HepG2 (cell line): ENCODE results near the gene TOP2B. TPM values are rescaled to one million over a fixed set of nuclear protein-coding genes. Genes with fewer than 3 reads are reported as not detected.

ENCODE experiments used
- ATAC-seq: fragments of 200-7000 bp; cut with Tn5 transposase; 3 replicates; pipeline ENCODE4 v1.9.1; 2020; ENCODE audit warnings: mild to moderate bottlenecking, moderate library complexity
- BruUV-seq: library from RNA; stranded (reverse); fragments of 400-500 nt; replicated peaks from 2 replicates; lab custom pipeline; 2021; lab: Mats Ljungman, UMichigan
- CTCF ChIA-PET: fragments of 300-600 bp; formaldehyde crosslinking; extraction: SDS; loops from one replicate; lab custom pipeline; 2021; ENCODE audit warnings: low total read pairs, inconsistent platforms, low intra/inter-chr PET ratio; lab: Yijun Ruan, JAX
- POLR2A ChIA-PET: fragments of 350-600 bp; sonication (Branson Sonifier 250); formaldehyde crosslinking; loops from one replicate; lab custom pipeline; 2020; ENCODE audit warnings: antibody characterized with exemption, inconsistent platforms; lab: Yijun Ruan, JAX
- DNase-seq: peaks from one replicate; pipeline ENCODE4 v3.0.0-alpha.2; 2015; ENCODE audit warnings: low spot score
- FAIRE-seq: peaks from 3 replicates; lab custom pipeline; 2011; peaks lifted over from hg19 to GRCh38; lab: Jason Lieb, UNC
- H2AFZ ChIP-seq: one replicate; pipeline ENCODE4 v1.6.1; 2011; ENCODE audit warnings: low read length, inconsistent platforms
- H3K27ac ChIP-seq: fragments of 300-600 bp; 3 replicates; pipeline ENCODE4 v1.8.0; 2011; ENCODE audit warnings: mixed run types, mild to moderate bottlenecking, mixed read lengths, low read length, inconsistent platforms; ENCODE audit not compliant: insufficient read depth; ENCODE audit errors: extremely low read length
- H3K27me3 ChIP-seq, 2 experiments: fragments of 200-600 bp in 1 of 2; 2 replicates in 1 of 2; 3 replicates in 1 of 2; pipeline versions ENCODE4 v1.6.0 to v1.8.0; 2011; ENCODE audit warnings: low read length in 2 of 2, mild to moderate bottlenecking in 2 of 2, moderate library complexity in 2 of 2, inconsistent platforms in 1 of 2; ENCODE audit not compliant: insufficient read depth in 2 of 2, control insufficient read depth in 1 of 2
- H3K36me3 ChIP-seq, 2 experiments: fragments of 200-600 bp in 1 of 2; replicated peaks in 1 of 2; 2 replicates in 1 of 2; 3 replicates in 1 of 2; pipeline versions ENCODE4 v1.5.1 to v1.8.0; 2011; ENCODE audit warnings: low read length in 2 of 2, inconsistent platforms in 1 of 2; ENCODE audit not compliant: insufficient read depth in 2 of 2, control insufficient read depth in 1 of 2
- H3K4me1 ChIP-seq: 2 replicates; pipeline ENCODE4 v1.5.1; 2012; ENCODE audit warnings: low read length, inconsistent platforms; ENCODE audit not compliant: insufficient read depth
- H3K4me2 ChIP-seq: 2 replicates; pipeline ENCODE4 v1.6.0; 2011; ENCODE audit warnings: low read depth, low read length, inconsistent platforms
- H3K4me3 ChIP-seq, 3 experiments: fragments of 200-600 bp in 1 of 3; sonication (generic), shearing (Covaris generic) in 1 of 3; replicated peaks in 1 of 3; 2 replicates each; pipeline ENCODE4 v1.5.1; 2011 to 2016; ENCODE audit warnings: low read length in 3 of 3, inconsistent platforms in 2 of 3, low read depth in 2 of 3, mild to moderate bottlenecking in 2 of 3, control low read depth in 1 of 3, mixed read lengths in 1 of 3; ENCODE audit not compliant: insufficient read depth in 1 of 3
- H3K79me2 ChIP-seq: one replicate; pipeline ENCODE4 v1.6.1; 2011; ENCODE audit warnings: low read length, inconsistent platforms; ENCODE audit not compliant: insufficient read depth
- H3K9ac ChIP-seq: 2 replicates; pipeline ENCODE4 v1.6.0; 2011; ENCODE audit warnings: mild to moderate bottlenecking, low read depth, low read length, inconsistent platforms; ENCODE audit not compliant: insufficient read depth
- H3K9me3 ChIP-seq: 2 replicates; pipeline ENCODE4 v1.5.1; 2012; ENCODE audit warnings: mild to moderate bottlenecking, low read length
- H4K20me1 ChIP-seq: 2 replicates; pipeline ENCODE4 v1.6.0; 2011; ENCODE audit warnings: inconsistent platforms, mild to moderate bottlenecking, low read length, moderate library complexity; ENCODE audit not compliant: insufficient read depth
- ELF1 ChIP-seq: sonication (generic); formaldehyde crosslinking; IDR thresholded peaks from 2 replicates; pipeline ENCODE4 v1.4.0; 2020; ENCODE audit warnings: missing genetic modification reagents
- PAWR ChIP-seq: sonication (generic); formaldehyde crosslinking; IDR thresholded peaks from 2 replicates; pipeline ENCODE4 v1.4.0; 2020; ENCODE audit warnings: missing genetic modification reagents, mild to moderate bottlenecking, borderline replicate concordance
- PAX8 ChIP-seq: sonication (generic); formaldehyde crosslinking; IDR thresholded peaks from 2 replicates; pipeline ENCODE4 v1.8.0; 2022; ENCODE audit warnings: mild to moderate bottlenecking, missing genetic modification reagents, borderline replicate concordance
- RFXANK ChIP-seq: IDR thresholded peaks from 2 replicates; pipeline ENCODE4 v1.6.1; 2016
- SOX6 ChIP-seq, 2 experiments: fragments of 450-650 bp in 1 of 2; sonication (generic) in 1 of 2; formaldehyde crosslinking in 1 of 2; IDR thresholded peaks; 2 replicates each; pipeline versions ENCODE4 v1.4.0 to v1.6.1; 2017 to 2020; ENCODE audit warnings: antibody characterized with exemption in 1 of 2, mild to moderate bottlenecking in 1 of 2, missing genetic modification reagents in 1 of 2
- TMF1 ChIP-seq: sonication (generic); formaldehyde crosslinking; IDR thresholded peaks from 2 replicates; pipeline ENCODE4 v1.8.1; 2022; ENCODE audit warnings: low read depth, missing genetic modification reagents
- ZC3H13 ChIP-seq: sonication (generic); formaldehyde crosslinking; IDR thresholded peaks from 2 replicates; pipeline ENCODE4 v1.8.1; 2023; ENCODE audit warnings: mild to moderate bottlenecking, missing genetic modification reagents, moderate library complexity
- ZNF780A ChIP-seq: sonication (generic); formaldehyde crosslinking; IDR thresholded peaks from 2 replicates; pipeline ENCODE4 v1.8.0; 2022; ENCODE audit warnings: mild to moderate bottlenecking, missing genetic modification reagents, moderate library complexity
- WGBS: methylation state at CpG from one replicate; pipeline ENCODE4 v1.1.6; 2017; ENCODE audit warnings: low lambda C conversion rate; 5-methylcytosine and 5-hydroxymethylcytosine counted together
- in situ Hi-C: cut with HindIII; loops from 2 replicates; pipeline ENCODE4 v1.10.0; 2017; ENCODE audit warnings: low pct_unique_long_range_greater_than_20kb; ENCODE audit not compliant: extremely low pct_ligation_motif_present
- intact Hi-C: fragments of 100-400 bp; cut with micrococcal nuclease; formaldehyde crosslinking; loops from one replicate; pipeline ENCODE4 v1.10.0; 2022; ENCODE audit not compliant: unreplicated experiment
- polyA plus RNA-seq, 8 experiments: library from polyadenylated mRNA; depleted of rRNA in 3 of 8; stranded (reverse) in 7 of 8; unstranded in 1 of 8; fragments of >200 nt; fragmentation: Illumina TruSeq in 4 of 8; extraction: Trizol in 4 of 8; gene quantifications; 2 replicates each; pipeline versions ENCODE4 v1.2.1 to v1.2.3, GENCODE V29; 2011 to 2016; ENCODE audit warnings: low read depth in 4 of 8, missing spikeins in 1 of 8, mixed read lengths in 1 of 8; ENCODE audit not compliant: insufficient read depth in 1 of 8
- total RNA-seq, 5 experiments: library from RNA; depleted of rRNA; stranded (reverse); fragments of >200 nt; fragmentation: Illumina TruSeq; extraction: Trizol; gene quantifications; 2 replicates each; pipeline ENCODE4 v1.2.3, GENCODE V29; 2016; ENCODE audit warnings: low read depth in 1 of 5
- TF ChIP-seq, protein P1 (sequence below): sonication (generic); formaldehyde crosslinking; conservative IDR thresholded peaks from 2 replicates; pipeline ENCODE4 v1.4.0; 2020; ENCODE audit warnings: missing genetic modification reagents
- TF ChIP-seq, protein P2 (sequence below): sonication (generic); formaldehyde crosslinking; IDR thresholded peaks from 2 replicates; pipeline ENCODE4 v1.4.0; 2020; ENCODE audit warnings: missing genetic modification reagents
- TF ChIP-seq, protein P3 (sequence below): sonication (generic); formaldehyde crosslinking; IDR thresholded peaks from 2 replicates; pipeline ENCODE4 v1.5.0; 2020; ENCODE audit warnings: missing genetic modification reagents, mild to moderate bottlenecking, borderline replicate concordance
- TF ChIP-seq, protein P4 (sequence below): sonication (generic); formaldehyde crosslinking; IDR thresholded peaks from 2 replicates; pipeline ENCODE4 v1.4.0; 2020; ENCODE audit warnings: missing genetic modification reagents
- TF ChIP-seq, protein P5 (sequence below): sonication (generic); formaldehyde crosslinking; IDR thresholded peaks from 2 replicates; pipeline ENCODE4 v1.5.0; 2020; ENCODE audit warnings: mild to moderate bottlenecking, missing genetic modification reagents

The TOP2B gene
- total and polyA plus RNA-seq, 2 of the 13 experiments (the other 11 are each of a cell fraction or from before 2014, with no cell fraction given), result 27.6 to 88.1 TPM

DNA sequence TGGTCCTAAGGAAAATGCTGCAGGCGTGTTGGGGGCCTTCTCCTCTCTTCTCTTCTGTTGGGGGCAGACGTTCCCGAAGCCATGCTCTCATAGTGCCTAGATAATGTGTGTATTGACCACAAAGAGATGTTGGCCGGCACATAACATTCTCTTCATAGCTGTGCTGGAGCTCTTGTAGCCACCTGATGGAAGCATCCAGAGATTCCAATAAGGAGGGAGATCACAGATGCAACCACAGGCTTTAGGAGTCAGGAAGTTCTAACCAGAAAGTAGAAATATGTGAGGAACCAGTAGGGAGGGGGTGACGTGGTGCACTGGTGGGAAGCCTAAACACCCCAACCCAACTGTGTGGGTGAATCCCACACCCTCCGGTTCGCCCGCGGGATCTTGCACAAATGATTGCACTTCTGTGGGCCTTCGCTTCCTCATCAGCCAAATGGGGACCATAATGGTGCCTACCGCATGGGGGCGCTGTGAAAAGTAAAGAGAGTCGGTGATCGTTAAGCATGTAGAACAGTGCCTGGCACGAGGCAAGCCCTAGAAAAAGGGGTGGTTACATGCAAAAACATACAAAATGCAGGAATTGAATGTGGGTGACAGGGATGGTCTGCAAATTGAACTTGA is 87.8 kb downstream of the TOP2B start:
- in situ Hi-C loops, result no loop called here
- H3K27me3 ChIP-seq, result no peaks in the 10 kb centered on the region; a peak in 2 of 5 replicates
- DNase-seq (no peak), ATAC-seq (no peak), FAIRE-seq (no peak)
- no peak overlapping the region for H3K4me2 ChIP-seq
- H3K79me2 ChIP-seq, result no peaks in the 10 kb centered on the region
- no TSS peak for BruUV-seq
- intact Hi-C loops, result no loop called here
- H3K9me3 ChIP-seq, result no peaks in the 10 kb centered on the region
- CTCF ChIA-PET, result no interaction called here
- 75% methylated on average over 15 of the region's 15 CpGs for WGBS
- peaks cover 7% of the 10 kb centered on the region for H3K4me1 ChIP-seq
- TF ChIP-seq PAX8 (CRISPR knock-in tag), result no peak
- TF ChIP-seq TMF1, result no peak
- TF ChIP-seq, protein P1, sequence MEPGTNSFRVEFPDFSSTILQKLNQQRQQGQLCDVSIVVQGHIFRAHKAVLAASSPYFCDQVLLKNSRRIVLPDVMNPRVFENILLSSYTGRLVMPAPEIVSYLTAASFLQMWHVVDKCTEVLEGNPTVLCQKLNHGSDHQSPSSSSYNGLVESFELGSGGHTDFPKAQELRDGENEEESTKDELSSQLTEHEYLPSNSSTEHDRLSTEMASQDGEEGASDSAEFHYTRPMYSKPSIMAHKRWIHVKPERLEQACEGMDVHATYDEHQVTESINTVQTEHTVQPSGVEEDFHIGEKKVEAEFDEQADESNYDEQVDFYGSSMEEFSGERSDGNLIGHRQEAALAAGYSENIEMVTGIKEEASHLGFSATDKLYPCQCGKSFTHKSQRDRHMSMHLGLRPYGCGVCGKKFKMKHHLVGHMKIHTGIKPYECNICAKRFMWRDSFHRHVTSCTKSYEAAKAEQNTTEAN (CRISPR knock-in tag), result no peak
- no peak for TF ChIP-seq ELF1 (CRISPR knock-in tag)
- H3K9ac ChIP-seq, result no peak overlapping the region
- H2AFZ ChIP-seq, result no peak overlapping the region
- POLR2A ChIA-PET, result no interaction called here
- no peak overlapping the region for H3K27ac ChIP-seq
- no peaks in the 10 kb centered on the region for H4K20me1 ChIP-seq
- no peaks in the 10 kb centered on the region for H3K36me3 ChIP-seq
- no peak overlapping the region for H3K4me3 ChIP-seq

DNA sequence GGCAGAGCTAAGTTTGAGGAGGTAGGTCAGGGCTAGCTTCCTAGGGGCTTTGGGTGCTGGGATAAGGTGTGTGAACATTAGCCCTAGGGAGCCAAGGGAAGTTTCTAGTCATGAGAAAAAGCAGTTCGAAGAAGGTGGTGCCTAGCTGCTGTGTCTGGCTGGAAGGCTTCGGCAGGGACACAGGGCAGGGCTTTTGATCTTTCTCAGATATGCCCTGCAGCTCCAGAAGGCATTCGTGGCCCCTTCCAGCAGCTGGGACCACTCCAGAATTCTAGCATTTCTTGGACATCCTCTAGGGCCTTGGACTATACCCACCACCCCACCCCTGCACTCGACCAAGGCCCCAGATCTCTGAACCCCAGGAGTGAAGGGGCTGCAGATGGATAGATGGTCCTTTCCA is 88.6 kb downstream of the TOP2B start:
- DNase-seq (no peak), ATAC-seq (no peak), FAIRE-seq (no peak)
- Histone ChIP-seq H3K27me3 (no peaks in the 10 kb centered on the region; a peak in 2 of 5 replicates), H4K20me1 (no peaks in the 10 kb centered on the region), H3K27ac (no peak overlapping the region), H3K79me2 (no peaks in the 10 kb centered on the region), H3K4me1 (no peaks in the 10 kb centered on the region), H3K4me2 (no peak overlapping the region), H3K4me3 (no peak overlapping the region), H3K9me3 (no peaks in the 10 kb centered on the region), H2AFZ (no peak overlapping the region), H3K36me3 (no peaks in the 10 kb centered on the region), H3K9ac (no peak overlapping the region)
- ChIA-PET CTCF (no interaction called here), POLR2A (no interaction called here)
- in situ Hi-C loops, result no loop called here
- 13% methylated on average over 1 of the region's 4 CpGs for WGBS
- BruUV-seq, result no TSS peak
- intact Hi-C loops, result no loop called here
- TF ChIP-seq PAWR (no peak), SOX6 (IDR thresholded peaks at IDR 0.05) (no peak), SOX6 (CRISPR knock-in tag; IDR thresholded peaks at IDR 0.05) (no peak), ZC3H13 (CRISPR knock-in tag) (no peak), ZNF780A (CRISPR knock-in tag) (no peak), RFXANK (CRISPR knock-in tag) (no peak)
- TF ChIP-seq, protein P2, sequence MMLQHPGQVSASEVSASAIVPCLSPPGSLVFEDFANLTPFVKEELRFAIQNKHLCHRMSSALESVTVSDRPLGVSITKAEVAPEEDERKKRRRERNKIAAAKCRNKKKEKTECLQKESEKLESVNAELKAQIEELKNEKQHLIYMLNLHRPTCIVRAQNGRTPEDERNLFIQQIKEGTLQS, result no peak
- TF ChIP-seq, protein P3, sequence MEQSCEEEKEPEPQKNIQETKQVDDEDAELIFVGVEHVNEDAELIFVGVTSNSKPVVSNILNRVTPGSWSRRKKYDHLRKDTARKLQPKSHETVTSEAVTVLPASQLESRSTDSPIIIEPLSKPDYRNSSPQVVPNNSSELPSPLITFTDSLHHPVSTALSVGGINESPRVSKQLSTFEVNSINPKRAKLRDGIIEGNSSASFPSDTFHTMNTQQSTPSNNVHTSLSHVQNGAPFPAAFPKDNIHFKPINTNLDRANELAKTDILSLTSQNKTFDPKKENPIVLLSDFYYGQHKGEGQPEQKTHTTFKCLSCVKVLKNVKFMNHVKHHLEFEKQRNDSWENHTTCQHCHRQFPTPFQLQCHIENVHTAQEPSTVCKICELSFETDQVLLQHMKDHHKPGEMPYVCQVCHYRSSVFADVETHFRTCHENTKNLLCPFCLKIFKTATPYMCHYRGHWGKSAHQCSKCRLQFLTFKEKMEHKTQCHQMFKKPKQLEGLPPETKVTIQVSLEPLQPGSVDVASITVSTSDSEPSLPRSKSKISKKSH, result no peak
- TF ChIP-seq, protein P4, sequence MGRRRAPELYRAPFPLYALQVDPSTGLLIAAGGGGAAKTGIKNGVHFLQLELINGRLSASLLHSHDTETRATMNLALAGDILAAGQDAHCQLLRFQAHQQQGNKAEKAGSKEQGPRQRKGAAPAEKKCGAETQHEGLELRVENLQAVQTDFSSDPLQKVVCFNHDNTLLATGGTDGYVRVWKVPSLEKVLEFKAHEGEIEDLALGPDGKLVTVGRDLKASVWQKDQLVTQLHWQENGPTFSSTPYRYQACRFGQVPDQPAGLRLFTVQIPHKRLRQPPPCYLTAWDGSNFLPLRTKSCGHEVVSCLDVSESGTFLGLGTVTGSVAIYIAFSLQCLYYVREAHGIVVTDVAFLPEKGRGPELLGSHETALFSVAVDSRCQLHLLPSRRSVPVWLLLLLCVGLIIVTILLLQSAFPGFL, result no peak
- TF ChIP-seq, protein P5, sequence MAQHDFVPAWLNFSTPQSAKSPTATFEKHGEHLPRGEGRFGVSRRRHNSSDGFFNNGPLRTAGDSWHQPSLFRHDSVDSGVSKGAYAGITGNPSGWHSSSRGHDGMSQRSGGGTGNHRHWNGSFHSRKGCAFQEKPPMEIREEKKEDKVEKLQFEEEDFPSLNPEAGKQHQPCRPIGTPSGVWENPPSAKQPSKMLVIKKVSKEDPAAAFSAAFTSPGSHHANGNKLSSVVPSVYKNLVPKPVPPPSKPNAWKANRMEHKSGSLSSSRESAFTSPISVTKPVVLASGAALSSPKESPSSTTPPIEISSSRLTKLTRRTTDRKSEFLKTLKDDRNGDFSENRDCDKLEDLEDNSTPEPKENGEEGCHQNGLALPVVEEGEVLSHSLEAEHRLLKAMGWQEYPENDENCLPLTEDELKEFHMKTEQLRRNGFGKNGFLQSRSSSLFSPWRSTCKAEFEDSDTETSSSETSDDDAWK (CRISPR knock-in tag), result no peak
